Vagina (tissue), 2 donors: ENCODE data around the gene WDR75. TPM values are rescaled to one million over a fixed set of nuclear protein-coding genes. Genes with fewer than 3 reads are reported as not detected.

Source experiments
- DNase-seq, 2 donors: peaks; one replicate each; pipeline ENCODE4 v3.0.0-alpha.2; 2017; ENCODE audit errors: extremely low spot score in 2 of 2
- H3K27ac ChIP-seq: fragments of 200-600 bp; sonication (generic); one replicate; pipeline ENCODE4 v1.5.1; 2019
- H3K27me3 ChIP-seq: fragments of 200-600 bp; sonication (generic); one replicate; pipeline ENCODE4 v1.5.1; 2019
- H3K36me3 ChIP-seq, 2 donors: fragments of 200-600 bp; sonication (generic); one replicate each; pipeline ENCODE4 v1.5.1; 2017 to 2019
- H3K4me1 ChIP-seq: fragments of 200-600 bp; sonication (generic); one replicate; pipeline ENCODE4 v1.5.1; 2019
- H3K4me3 ChIP-seq, 2 donors: fragments of 200-600 bp; sonication (generic); 1 replicate in 1 of 2; 2 replicates in 1 of 2; pipeline ENCODE4 v1.5.1; 2016 to 2019
- H3K9me3 ChIP-seq: fragments of 200-600 bp; sonication (generic); one replicate; pipeline ENCODE4 v1.5.1; 2019
- CTCF ChIP-seq, 3 experiments: fragments of 450-650 bp in 2 of 3; fragments of 200-600 bp in 1 of 3; sonication (generic) in 1 of 3; IDR thresholded peaks; one replicate each; pipeline ENCODE4 v1.5.1; 2017 to 2019; ENCODE audit warnings: antibody characterized with exemption in 3 of 3, mild to moderate bottlenecking in 2 of 3, moderate library complexity in 2 of 3
- POLR2A ChIP-seq, 2 donors: fragments of 450-650 bp; IDR thresholded peaks; one replicate each; pipeline ENCODE4 v1.6.1; 2017; ENCODE audit warnings: antibody characterized with exemption in 2 of 2, mild to moderate bottlenecking in 2 of 2, moderate library complexity in 2 of 2
- POLR2AphosphoS5 ChIP-seq, 2 donors: sonication (generic); formaldehyde crosslinking; IDR thresholded peaks; one replicate each; pipeline ENCODE4 v1.9.0; 2017; ENCODE audit warnings: antibody characterized with exemption in 2 of 2, mild to moderate bottlenecking in 2 of 2, low read depth in 1 of 2; ENCODE audit not compliant: insufficient read depth in 1 of 2
- intact Hi-C: fragments of 100-400 bp; cut with DNase I; formaldehyde crosslinking; loops from one replicate; pipeline ENCODE4 v1.15.1; 2023
- total RNA-seq: library from RNA; depleted of rRNA; stranded (reverse); fragments of >200 nt; gene quantifications from one replicate; pipeline ENCODE4 v1.2.3, GENCODE V29; 2016

Gene WDR75
- total RNA-seq, 1 donor from 2014 or later, result 30.7 TPM

- no peak overlapping the region for H3K4me3 ChIP-seq
- H3K27me3 ChIP-seq, result no peaks in the 10 kb centered on the region
- peaks cover 0 to 76% of the 10 kb centered on the region in 2 donors for H3K36me3 ChIP-seq
- H3K9me3 ChIP-seq, result no peaks in the 10 kb centered on the region
- DNase-seq, result no peak
- no peak overlapping the region for H3K27ac ChIP-seq
- TF ChIP-seq POLR2A (IDR thresholded peaks at IDR 0.05) (no peak), POLR2AphosphoS5 (IDR thresholded peaks at IDR 0.05; ENCODE audit: insufficient read depth in 1 of 2, low read depth in 1 of 2) (no peak), CTCF (IDR thresholded peaks at IDR 0.05) (no peak)
- no peaks in the 10 kb centered on the region for H3K4me1 ChIP-seq
- intact Hi-C loops, result no loop called here
Measured at GRCh38 chr2:189466046-189466445, 24.8 kb downstream of the WDR75 start.

- Histone ChIP-seq H3K9me3 (no peaks in the 10 kb centered on the region), H3K27ac (no peak overlapping the region), H3K4me3 (no peak overlapping the region), H3K36me3 (peaks cover 0 to 82% of the 10 kb centered on the region in 2 donors), H3K27me3 (no peaks in the 10 kb centered on the region), H3K4me1 (no peaks in the 10 kb centered on the region)
- TF ChIP-seq POLR2AphosphoS5 (IDR thresholded peaks at IDR 0.05; ENCODE audit: insufficient read depth in 1 of 2, low read depth in 1 of 2) (no peak), CTCF (IDR thresholded peaks at IDR 0.05) (peak; percentile 13 to 44 (median 34))
- DNase-seq, result no peak
- intact Hi-C loops, result no loop called here
Measured at GRCh38 chr2:189466656-189467055, 25.4 kb downstream of the WDR75 start.

GRCh38 chr2:189467160-189467559 is 25.9 kb downstream of the WDR75 start:
- intact Hi-C loops, result no loop called here
- no peaks in the 10 kb centered on the region for H3K9me3 ChIP-seq
- TF ChIP-seq POLR2AphosphoS5 (IDR thresholded peaks at IDR 0.05; ENCODE audit: insufficient read depth in 1 of 2, low read depth in 1 of 2) (no peak), CTCF (IDR thresholded peaks at IDR 0.05) (no peak), POLR2A (IDR thresholded peaks at IDR 0.05) (no peak)
- H3K36me3 ChIP-seq, result peaks cover 0 to 80% of the 10 kb centered on the region in 2 donors
- no peak overlapping the region for H3K27ac ChIP-seq
- no peaks in the 10 kb centered on the region for H3K27me3 ChIP-seq
- no peaks in the 10 kb centered on the region for H3K4me1 ChIP-seq
- no peak for DNase-seq
- H3K4me3 ChIP-seq, result no peak overlapping the region

GRCh38 chr2:189467593-189467992 is 26.3 kb downstream of the WDR75 start:
- no peaks in the 10 kb centered on the region for H3K27me3 ChIP-seq
- no peaks in the 10 kb centered on the region for H3K4me1 ChIP-seq
- TF ChIP-seq POLR2AphosphoS5 (IDR thresholded peaks at IDR 0.05; ENCODE audit: insufficient read depth in 1 of 2, low read depth in 1 of 2) (no peak), POLR2A (IDR thresholded peaks at IDR 0.05) (no peak), CTCF (IDR thresholded peaks at IDR 0.05) (no peak)
- no peak overlapping the region for H3K27ac ChIP-seq
- no peak overlapping the region for H3K4me3 ChIP-seq
- H3K36me3 ChIP-seq, result peaks cover 0 to 76% of the 10 kb centered on the region in 2 donors
- intact Hi-C loops, result no loop called here
- DNase-seq, result no peak
- H3K9me3 ChIP-seq, result no peaks in the 10 kb centered on the region

- H3K9me3 ChIP-seq, result no peaks in the 10 kb centered on the region
- H3K4me1 ChIP-seq, result no peaks in the 10 kb centered on the region
- no peak for TF ChIP-seq CTCF (IDR thresholded peaks at IDR 0.05)
- TF ChIP-seq POLR2A (IDR thresholded peaks at IDR 0.05), result no peak
- TF ChIP-seq POLR2AphosphoS5 (IDR thresholded peaks at IDR 0.05; ENCODE audit: insufficient read depth in 1 of 2, low read depth in 1 of 2), result no peak
- H3K27me3 ChIP-seq, result no peaks in the 10 kb centered on the region
- H3K36me3 ChIP-seq, result peaks cover 0 to 45% of the 10 kb centered on the region in 2 donors
- no peak overlapping the region for H3K27ac ChIP-seq
- no peak overlapping the region for H3K4me3 ChIP-seq
- intact Hi-C loops, result no loop called here
- DNase-seq, result no peak
Measured at GRCh38 chr2:189474526-189474925, 33.3 kb downstream of the WDR75 start.
